MM.1S (cell line): ENCODE results near the gene SH3RF3.

Experiments used
- EZH2 ChIP-seq: fragments of 300-600 bp; sonication (generic); optimal IDR thresholded peaks from 2 replicates; pipeline ENCODE3; 2017; ENCODE audit warnings: low read depth, mild to moderate bottlenecking, antibody characterized with exemption, low read length, mixed read lengths
- EZH2phosphoT487 ChIP-seq: fragments of 300-600 bp; sonication (generic); IDR thresholded peaks from 2 replicates; pipeline ENCODE4 v1.6.1; 2018; ENCODE audit warnings: antibody characterized with exemption, low read length
- TF ChIP-seq, protein P1 (sequence below): fragments of 300-600 bp; sonication (generic); IDR thresholded peaks from 2 replicates; pipeline ENCODE4 v1.5.1; 2016; ENCODE audit warnings: antibody characterized with exemption, low read length, mixed read lengths

DNA sequence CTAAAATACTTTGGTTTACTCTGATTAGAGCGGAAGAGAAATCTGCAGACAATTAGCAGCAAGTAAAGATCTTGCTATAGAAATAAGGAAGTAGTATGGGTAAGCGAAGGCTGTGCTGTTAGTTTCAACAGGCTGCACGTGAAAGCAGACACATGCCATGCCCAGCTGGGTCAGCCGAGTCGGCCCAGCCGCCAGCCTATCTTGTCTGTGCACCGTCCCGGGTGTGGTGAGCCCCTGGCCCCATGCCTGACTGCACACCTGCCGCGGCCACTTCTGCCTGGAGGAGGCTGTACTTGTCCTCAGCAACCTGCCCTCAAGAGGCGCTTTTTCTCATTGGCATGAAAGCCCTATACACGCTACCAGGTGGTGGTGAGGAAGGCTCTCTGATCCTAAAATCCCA is 299.3 kb downstream of the SH3RF3 start:
- TF ChIP-seq, protein P1, sequence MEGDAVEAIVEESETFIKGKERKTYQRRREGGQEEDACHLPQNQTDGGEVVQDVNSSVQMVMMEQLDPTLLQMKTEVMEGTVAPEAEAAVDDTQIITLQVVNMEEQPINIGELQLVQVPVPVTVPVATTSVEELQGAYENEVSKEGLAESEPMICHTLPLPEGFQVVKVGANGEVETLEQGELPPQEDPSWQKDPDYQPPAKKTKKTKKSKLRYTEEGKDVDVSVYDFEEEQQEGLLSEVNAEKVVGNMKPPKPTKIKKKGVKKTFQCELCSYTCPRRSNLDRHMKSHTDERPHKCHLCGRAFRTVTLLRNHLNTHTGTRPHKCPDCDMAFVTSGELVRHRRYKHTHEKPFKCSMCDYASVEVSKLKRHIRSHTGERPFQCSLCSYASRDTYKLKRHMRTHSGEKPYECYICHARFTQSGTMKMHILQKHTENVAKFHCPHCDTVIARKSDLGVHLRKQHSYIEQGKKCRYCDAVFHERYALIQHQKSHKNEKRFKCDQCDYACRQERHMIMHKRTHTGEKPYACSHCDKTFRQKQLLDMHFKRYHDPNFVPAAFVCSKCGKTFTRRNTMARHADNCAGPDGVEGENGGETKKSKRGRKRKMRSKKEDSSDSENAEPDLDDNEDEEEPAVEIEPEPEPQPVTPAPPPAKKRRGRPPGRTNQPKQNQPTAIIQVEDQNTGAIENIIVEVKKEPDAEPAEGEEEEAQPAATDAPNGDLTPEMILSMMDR = no peak
- TF ChIP-seq EZH2phosphoT487 (no peak), EZH2 (no peak)
